Ishikawa (cell line): ENCODE data around the gene CYLC2.

Experiments used
- CEBPB ChIP-seq: IDR thresholded peaks from 2 replicates; pipeline ENCODE4 v1.6.1; 2012
- CREB1 ChIP-seq: IDR thresholded peaks from 2 replicates; pipeline ENCODE4 v1.6.1; 2012; ENCODE audit warnings: low read depth
- EGR1 ChIP-seq: IDR thresholded peaks from 2 replicates; pipeline ENCODE4 v1.6.1; 2012
- EP300 ChIP-seq: IDR thresholded peaks from 2 replicates; pipeline ENCODE4 v1.6.1; 2012; ENCODE audit warnings: borderline replicate concordance
- FOXM1 ChIP-seq: IDR thresholded peaks from 2 replicates; pipeline ENCODE4 v1.6.1; 2012; ENCODE audit warnings: low read depth, borderline replicate concordance
- NFIC ChIP-seq: IDR thresholded peaks from 2 replicates; pipeline ENCODE4 v1.6.1; 2012
- RAD21 ChIP-seq: IDR thresholded peaks from 2 replicates; pipeline ENCODE4 v1.6.1; 2012; ENCODE audit warnings: low read depth
- TAF1 ChIP-seq: IDR thresholded peaks from 2 replicates; pipeline ENCODE4 v1.6.1; 2012; ENCODE audit warnings: low read depth, mild to moderate bottlenecking
- TCF12 ChIP-seq: IDR thresholded peaks from 2 replicates; pipeline ENCODE4 v1.6.1; 2012; ENCODE audit warnings: low read depth
- TEAD4 ChIP-seq: IDR thresholded peaks from 2 replicates; pipeline ENCODE4 v1.6.1; 2012
- YY1 ChIP-seq: IDR thresholded peaks from 2 replicates; pipeline ENCODE4 v1.6.1; 2012; ENCODE audit warnings: low read depth
- ZBTB7A ChIP-seq: IDR thresholded peaks from 2 replicates; pipeline ENCODE4 v1.6.1; 2012; ENCODE audit warnings: low read depth
- TF ChIP-seq, protein P1 (sequence below): IDR thresholded peaks from 2 replicates; pipeline ENCODE4 v1.6.1; 2012
- TF ChIP-seq, protein P2 (sequence below): IDR thresholded peaks from 2 replicates; pipeline ENCODE4 v1.6.1; 2012; ENCODE audit warnings: low read depth, mild to moderate bottlenecking
- TF ChIP-seq, protein P3 (sequence below): IDR thresholded peaks from 2 replicates; pipeline ENCODE4 v1.6.1; 2012

The CYLC2 gene

DNA sequence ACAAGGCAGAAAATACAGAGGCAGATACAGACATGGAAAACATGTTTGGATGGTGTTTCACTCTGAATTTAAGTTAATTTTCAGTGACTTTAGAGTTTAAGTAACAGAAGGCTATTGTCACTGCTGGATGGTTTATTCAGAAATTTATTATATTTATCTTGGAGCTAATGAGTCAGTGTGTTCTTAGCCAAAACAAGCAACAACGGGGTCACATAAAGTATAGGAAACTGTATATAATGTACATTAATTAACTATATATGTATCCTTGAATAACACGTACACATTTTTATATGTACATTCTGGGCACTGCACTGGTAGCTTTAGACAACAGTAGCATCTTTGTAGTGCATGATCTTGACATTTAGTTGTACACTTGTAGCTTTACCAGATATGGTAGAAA, 30.7 kb downstream of the CYLC2 start:
- TF ChIP-seq TCF12 (no peak), CREB1 (no peak), NFIC (no peak), TEAD4 (no peak), CEBPB (no peak), FOXM1 (no peak), TAF1 (no peak), YY1 (no peak), ZBTB7A (no peak), EGR1 (no peak), EP300 (no peak), RAD21 (no peak)
- TF ChIP-seq, protein P1, sequence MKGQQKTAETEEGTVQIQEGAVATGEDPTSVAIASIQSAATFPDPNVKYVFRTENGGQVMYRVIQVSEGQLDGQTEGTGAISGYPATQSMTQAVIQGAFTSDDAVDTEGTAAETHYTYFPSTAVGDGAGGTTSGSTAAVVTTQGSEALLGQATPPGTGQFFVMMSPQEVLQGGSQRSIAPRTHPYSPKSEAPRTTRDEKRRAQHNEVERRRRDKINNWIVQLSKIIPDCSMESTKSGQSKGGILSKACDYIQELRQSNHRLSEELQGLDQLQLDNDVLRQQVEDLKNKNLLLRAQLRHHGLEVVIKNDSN = no peak
- TF ChIP-seq, protein P2, sequence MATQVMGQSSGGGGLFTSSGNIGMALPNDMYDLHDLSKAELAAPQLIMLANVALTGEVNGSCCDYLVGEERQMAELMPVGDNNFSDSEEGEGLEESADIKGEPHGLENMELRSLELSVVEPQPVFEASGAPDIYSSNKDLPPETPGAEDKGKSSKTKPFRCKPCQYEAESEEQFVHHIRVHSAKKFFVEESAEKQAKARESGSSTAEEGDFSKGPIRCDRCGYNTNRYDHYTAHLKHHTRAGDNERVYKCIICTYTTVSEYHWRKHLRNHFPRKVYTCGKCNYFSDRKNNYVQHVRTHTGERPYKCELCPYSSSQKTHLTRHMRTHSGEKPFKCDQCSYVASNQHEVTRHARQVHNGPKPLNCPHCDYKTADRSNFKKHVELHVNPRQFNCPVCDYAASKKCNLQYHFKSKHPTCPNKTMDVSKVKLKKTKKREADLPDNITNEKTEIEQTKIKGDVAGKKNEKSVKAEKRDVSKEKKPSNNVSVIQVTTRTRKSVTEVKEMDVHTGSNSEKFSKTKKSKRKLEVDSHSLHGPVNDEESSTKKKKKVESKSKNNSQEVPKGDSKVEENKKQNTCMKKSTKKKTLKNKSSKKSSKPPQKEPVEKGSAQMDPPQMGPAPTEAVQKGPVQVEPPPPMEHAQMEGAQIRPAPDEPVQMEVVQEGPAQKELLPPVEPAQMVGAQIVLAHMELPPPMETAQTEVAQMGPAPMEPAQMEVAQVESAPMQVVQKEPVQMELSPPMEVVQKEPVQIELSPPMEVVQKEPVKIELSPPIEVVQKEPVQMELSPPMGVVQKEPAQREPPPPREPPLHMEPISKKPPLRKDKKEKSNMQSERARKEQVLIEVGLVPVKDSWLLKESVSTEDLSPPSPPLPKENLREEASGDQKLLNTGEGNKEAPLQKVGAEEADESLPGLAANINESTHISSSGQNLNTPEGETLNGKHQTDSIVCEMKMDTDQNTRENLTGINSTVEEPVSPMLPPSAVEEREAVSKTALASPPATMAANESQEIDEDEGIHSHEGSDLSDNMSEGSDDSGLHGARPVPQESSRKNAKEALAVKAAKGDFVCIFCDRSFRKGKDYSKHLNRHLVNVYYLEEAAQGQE = no peak
- TF ChIP-seq, protein P3, sequence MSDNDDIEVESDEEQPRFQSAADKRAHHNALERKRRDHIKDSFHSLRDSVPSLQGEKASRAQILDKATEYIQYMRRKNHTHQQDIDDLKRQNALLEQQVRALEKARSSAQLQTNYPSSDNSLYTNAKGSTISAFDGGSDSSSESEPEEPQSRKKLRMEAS = no peak

DNA sequence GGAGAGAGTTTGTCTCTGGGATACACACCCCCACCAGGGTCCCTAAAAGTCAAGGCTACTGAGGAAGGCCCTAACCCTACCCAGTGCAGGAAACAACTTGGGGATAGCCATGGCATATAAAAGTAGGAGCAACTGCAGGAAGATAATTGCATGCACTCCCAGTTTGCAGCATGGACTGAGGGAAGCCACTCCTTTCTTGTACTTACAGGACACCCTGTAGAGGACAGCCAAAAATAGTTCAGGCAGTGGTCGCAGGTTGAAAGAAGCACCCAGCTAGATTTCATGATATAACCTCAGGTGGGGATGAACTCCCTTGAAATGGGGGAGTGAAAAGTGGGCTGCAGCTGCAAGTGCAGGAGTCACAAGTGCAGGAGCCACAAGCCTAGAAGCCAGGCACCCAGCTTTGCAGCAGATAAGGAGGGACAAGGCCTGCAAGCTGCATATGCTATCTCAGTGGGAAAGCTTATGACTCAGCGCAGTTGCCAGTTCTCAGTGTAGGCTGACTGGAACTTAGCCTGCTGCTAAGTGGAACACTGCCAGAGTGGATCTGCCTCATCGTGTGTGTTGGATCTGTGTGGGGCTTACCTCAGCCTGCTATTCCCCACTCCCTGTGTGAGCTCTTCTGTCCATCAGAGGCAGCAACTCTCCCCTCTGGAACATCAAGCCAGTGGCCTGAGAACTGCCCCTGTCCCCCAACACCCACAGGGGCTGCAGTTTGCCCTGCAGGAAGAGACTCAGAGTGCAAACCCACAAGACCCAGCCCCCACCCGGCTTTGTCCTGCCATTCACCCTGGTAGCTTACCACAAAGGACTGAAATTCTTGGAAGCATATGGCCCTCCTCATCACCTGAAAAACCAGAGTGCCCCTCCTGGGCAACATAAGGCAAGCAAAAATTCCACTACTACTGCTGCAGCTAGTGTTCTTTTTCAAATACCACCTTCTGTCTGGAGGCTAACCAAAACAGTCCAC, 42.7 kb downstream of the CYLC2 start:
- TF ChIP-seq RAD21 = no peak
- TF ChIP-seq NFIC = no peak
- no peak for TF ChIP-seq TCF12
- TF ChIP-seq, protein P2 = no peak

DNA sequence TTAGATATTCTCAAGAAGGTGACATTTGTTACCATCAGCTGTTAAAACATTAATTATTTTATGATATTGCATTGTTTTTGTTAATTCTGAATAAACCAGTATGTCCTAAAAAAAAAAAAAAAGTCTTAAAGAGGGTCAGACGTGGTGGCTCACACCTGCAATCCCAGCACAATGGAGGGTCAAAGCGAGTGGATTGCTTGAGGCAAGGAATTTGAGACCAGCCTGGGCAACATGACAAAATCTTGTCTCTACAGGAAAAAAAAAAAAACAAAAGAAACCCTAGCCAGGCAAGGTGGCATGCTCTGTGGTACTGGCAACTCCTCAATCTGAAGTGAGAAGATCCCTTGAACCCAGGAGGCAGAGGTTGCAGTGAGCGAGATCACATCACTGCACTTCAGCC, 46.8 kb downstream of the CYLC2 start:
- TF ChIP-seq, protein P3 = no peak
- TF ChIP-seq EGR1 = no peak
- no peak for TF ChIP-seq CREB1
- no peak for TF ChIP-seq TEAD4
- no peak for TF ChIP-seq TAF1
- TF ChIP-seq RAD21 = no peak
- TF ChIP-seq, protein P1 = no peak
